PFSK-1 (cell line): ENCODE results near the gene YBX2.

ENCODE experiments used
- POLR2AphosphoS5 ChIP-seq: IDR thresholded peaks from 2 replicates; pipeline ENCODE4 v1.6.1; 2012; ENCODE audit warnings: low read depth, mild to moderate bottlenecking, control low read depth, low read length, moderate library complexity
- REST ChIP-seq, 2 experiments: IDR thresholded peaks; 2 replicates each; pipeline versions ENCODE4 v1.6.1 to v1.8.0; 2011 to 2012; ENCODE audit warnings: low read depth in 2 of 2, low read length in 2 of 2, control low read depth in 1 of 2, inconsistent platforms in 1 of 2, mild to moderate bottlenecking in 1 of 2, moderate library complexity in 1 of 2; ENCODE audit not compliant: insufficient read depth in 1 of 2
- SIN3A ChIP-seq: IDR thresholded peaks from 2 replicates; pipeline ENCODE4 v1.6.1; 2012; ENCODE audit warnings: mild to moderate bottlenecking, low read length, moderate library complexity, borderline replicate concordance; ENCODE audit not compliant: insufficient read depth
- TAF1 ChIP-seq: IDR thresholded peaks from 2 replicates; pipeline ENCODE4 v1.6.1; 2012; ENCODE audit warnings: low read length, control low read depth, borderline replicate concordance; ENCODE audit not compliant: insufficient read depth

GRCh38 chr17:7332111-7332510, 37.7 kb upstream of the YBX2 start:
- no peak for TF ChIP-seq SIN3A
- no peak for TF ChIP-seq POLR2AphosphoS5
- TF ChIP-seq REST (IDR thresholded peaks at IDR 0.05; ENCODE audit: insufficient read depth in 1 of 2, low read depth in 2 of 2, low read length in 2 of 2), result no peak
- no peak for TF ChIP-seq TAF1
